ENCODE results near the gene FBXO31.
A peak's percentile ranks its signal among the peaks of the same experiment; 100 is the strongest.

The FBXO31 gene

GRCh38 chr16:87327798-87328495, 55.6 kb downstream of the FBXO31 start:
- DNase-seq (ENCODE audit: low read depth), result no peak

- peak; percentile 23 for DNase-seq (ENCODE audit: low read depth)
Observed at GRCh38 chr16:87326151-87326571, 57.4 kb downstream of the FBXO31 start.

GRCh38 chr16:87325423-87325858, 58.1 kb downstream of the FBXO31 start:
- DNase-seq (ENCODE audit: low read depth), result peak; percentile 9

- DNase-seq (ENCODE audit: low read depth), result peak; percentile 36
Observed at GRCh38 chr16:87324411-87325275, 58.9 kb downstream of the FBXO31 start.

GRCh38 chr16:87323727-87324410, 59.7 kb downstream of the FBXO31 start:
- no peak for DNase-seq (ENCODE audit: low read depth)

GRCh38 chr16:87322833-87323726, 60.5 kb downstream of the FBXO31 start:
- no peak for DNase-seq (ENCODE audit: low read depth)

- no peak for DNase-seq (ENCODE audit: low read depth)
Observed at GRCh38 chr16:87322360-87322759, 61.2 kb downstream of the FBXO31 start.

- DNase-seq (ENCODE audit: low read depth), result no peak
Observed at GRCh38 chr16:87321336-87322107, 62.1 kb downstream of the FBXO31 start.

GRCh38 chr16:87320510-87321227, 62.9 kb downstream of the FBXO31 start:
- DNase-seq (ENCODE audit: low read depth), result no peak

GRCh38 chr16:87319997-87320491, 63.5 kb downstream of the FBXO31 start:
- DNase-seq (ENCODE audit: low read depth), result no peak

- DNase-seq (ENCODE audit: low read depth), result no peak
Observed at GRCh38 chr16:87319011-87319410, 64.6 kb downstream of the FBXO31 start.

GRCh38 chr16:87317750-87318644, 65.6 kb downstream of the FBXO31 start:
- peak; percentile 65 for DNase-seq (ENCODE audit: low read depth)

GRCh38 chr16:87316923-87317749, 66.4 kb downstream of the FBXO31 start, which contains the start of gene C16orf95:
TSS of gene C16orf95 (minus strand) at chr16:87317392. CDS start at chr16:87317242, 150 bp downstream.
- peak; percentile 93 for DNase-seq (ENCODE audit: low read depth)

GRCh38 chr16:87316450-87316922, 67.1 kb downstream of the FBXO31 start:
- no peak for DNase-seq (ENCODE audit: low read depth)

GRCh38 chr16:87314990-87315420, 68.6 kb downstream of the FBXO31 start:
- DNase-seq (ENCODE audit: low read depth), result no peak

- DNase-seq (ENCODE audit: low read depth), result no peak
Observed at GRCh38 chr16:87312008-87312407, 71.6 kb downstream of the FBXO31 start.

- no peak for DNase-seq (ENCODE audit: low read depth)
Observed at GRCh38 chr16:87311387-87311786, 72.2 kb downstream of the FBXO31 start.

- no peak for DNase-seq (ENCODE audit: low read depth)
Observed at GRCh38 chr16:87310610-87311009, 73.0 kb downstream of the FBXO31 start.
